ENCODE results near the gene NMNAT2.

DNA sequence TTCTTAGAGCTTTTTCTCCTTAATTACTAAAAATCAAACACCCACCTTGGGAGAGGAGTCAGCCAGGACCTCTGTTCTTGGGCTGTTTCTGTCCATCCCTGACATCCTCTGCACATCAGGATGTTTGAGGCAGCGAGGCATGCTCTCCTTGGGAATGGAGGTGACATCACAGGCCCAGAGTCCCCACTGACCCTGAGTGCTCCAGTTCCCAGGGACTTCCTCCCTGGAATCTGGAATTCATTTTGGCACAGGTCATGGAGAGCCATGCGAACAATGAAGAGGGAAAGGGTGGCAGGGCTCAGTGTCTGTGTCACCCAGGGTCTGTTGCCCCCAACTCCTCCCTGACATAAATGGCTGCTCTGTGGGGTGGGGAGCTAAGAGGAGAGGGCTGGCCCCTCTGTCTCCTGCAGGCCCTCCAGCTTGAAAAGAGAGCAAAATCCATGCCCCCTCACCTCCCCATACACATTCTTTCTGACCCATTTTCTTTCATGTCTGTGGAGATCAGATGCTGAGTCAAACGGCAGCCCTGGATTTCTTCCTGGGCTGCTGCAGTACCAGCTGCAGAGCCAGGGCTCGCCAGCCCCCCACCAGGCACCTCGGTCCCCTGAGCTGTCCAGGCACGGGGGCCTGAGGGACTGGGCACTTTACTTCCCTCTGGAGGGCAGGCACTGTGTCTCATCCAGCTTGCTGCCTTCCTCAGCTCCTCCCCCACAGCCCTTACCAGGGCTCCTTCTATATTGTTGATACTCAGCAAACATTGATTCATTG, 102.0 kb downstream of the NMNAT2 start:
- TF ChIP-seq CTCF (IDR thresholded peaks at IDR 0.05 in 2 of 3, conservative IDR thresholded peaks at IDR 0.05 in 1 of 3; ENCODE audit: control insufficient read depth in 2 of 3, extremely low read depth in 1 of 3, insufficient read depth in 1 of 3, low read depth in 3 of 3, low read length in 3 of 3), result no peak
- TF ChIP-seq MTA3 (IDR thresholded peaks at IDR 0.05; ENCODE audit: borderline replicate concordance, low read length), result no peak
- no peak for TF ChIP-seq JUND (IDR thresholded peaks at IDR 0.05; ENCODE audit: low read depth, low read length)
- TF ChIP-seq CREB1 (IDR thresholded peaks at IDR 0.05; ENCODE audit: low read depth), result no peak
- TF ChIP-seq REST (IDR thresholded peaks at IDR 0.05; ENCODE audit: low read depth, low read length), result no peak
- no peak for TF ChIP-seq NFIC (IDR thresholded peaks at IDR 0.05; ENCODE audit: low read depth, low read length)

Data from GM12878 (cell line).